ENCODE data around the gene HDAC10.
A peak's percentile ranks its signal among the peaks of the same experiment; 100 is the strongest.

HDAC10 gene

GRCh38 chr22:50270666-50271394, 19.8 kb upstream of the HDAC10 start:
- Histone ChIP-seq H3K27ac (ENCODE audit: low read length) (peak overlapping the region; percentile 56), H3K79me2 (ENCODE audit: low read length) (no peaks in the 10 kb centered on the region), H3K4me1 (ENCODE audit: low read length) (peaks cover 13% of the 10 kb centered on the region), H3K36me3 (replicated peaks; ENCODE audit: low read depth, low read length) (peaks cover 7% of the 10 kb centered on the region), H3K9me3 (ENCODE audit: insufficient read depth, low read length) (no peaks in the 10 kb centered on the region), H3K4me3 (ENCODE audit: low read length) (peak overlapping the region; percentile 99), H3K27me3 (ENCODE audit: low read depth, low read length) (no peaks in the 10 kb centered on the region), H2AFZ (ENCODE audit: low read depth, low read length) (peak overlapping the region; percentile 70; the same call in 1 of the 2 replicates), H4K20me1 (ENCODE audit: insufficient read depth, low read length) (peaks cover 3% of the 10 kb centered on the region; the same call in 1 of the 2 replicates), H3K9ac (ENCODE audit: low read length) (peak overlapping the region; percentile 86), H3K4me2 (ENCODE audit: low read length) (peak overlapping the region; percentile 98)
- TF ChIP-seq EZH2phosphoT487 (IDR thresholded peaks at IDR 0.05; ENCODE audit: low read depth), result no peak
- TF ChIP-seq, protein P1, sequence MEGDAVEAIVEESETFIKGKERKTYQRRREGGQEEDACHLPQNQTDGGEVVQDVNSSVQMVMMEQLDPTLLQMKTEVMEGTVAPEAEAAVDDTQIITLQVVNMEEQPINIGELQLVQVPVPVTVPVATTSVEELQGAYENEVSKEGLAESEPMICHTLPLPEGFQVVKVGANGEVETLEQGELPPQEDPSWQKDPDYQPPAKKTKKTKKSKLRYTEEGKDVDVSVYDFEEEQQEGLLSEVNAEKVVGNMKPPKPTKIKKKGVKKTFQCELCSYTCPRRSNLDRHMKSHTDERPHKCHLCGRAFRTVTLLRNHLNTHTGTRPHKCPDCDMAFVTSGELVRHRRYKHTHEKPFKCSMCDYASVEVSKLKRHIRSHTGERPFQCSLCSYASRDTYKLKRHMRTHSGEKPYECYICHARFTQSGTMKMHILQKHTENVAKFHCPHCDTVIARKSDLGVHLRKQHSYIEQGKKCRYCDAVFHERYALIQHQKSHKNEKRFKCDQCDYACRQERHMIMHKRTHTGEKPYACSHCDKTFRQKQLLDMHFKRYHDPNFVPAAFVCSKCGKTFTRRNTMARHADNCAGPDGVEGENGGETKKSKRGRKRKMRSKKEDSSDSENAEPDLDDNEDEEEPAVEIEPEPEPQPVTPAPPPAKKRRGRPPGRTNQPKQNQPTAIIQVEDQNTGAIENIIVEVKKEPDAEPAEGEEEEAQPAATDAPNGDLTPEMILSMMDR (IDR thresholded peaks at IDR 0.05; ENCODE audit: low read depth, low read length), result no peak

GRCh38 chr22:50269970-50270665, 19.1 kb upstream of the HDAC10 start, which contains the start of gene MAPK11:
Gene MAPK11 (minus strand): TSS chr22:50270380. CDS start chr22:50270292, 88 bp downstream.
- Histone ChIP-seq H3K4me1 (ENCODE audit: low read length) (peaks cover 13% of the 10 kb centered on the region), H3K27me3 (ENCODE audit: low read depth, low read length) (no peaks in the 10 kb centered on the region), H3K9ac (ENCODE audit: low read length) (peak within 1 kb of the TSS; percentile 86), H2AFZ (ENCODE audit: low read depth, low read length) (peak within 1 kb of the TSS; percentile 70; the same call in 1 of the 2 replicates), H3K36me3 (replicated peaks; ENCODE audit: low read depth, low read length) (peaks cover 2% of the 10 kb centered on the region), H3K4me2 (ENCODE audit: low read length) (peak within 1 kb of the TSS; percentile 98), H3K4me3 (ENCODE audit: low read length) (peak within 1 kb of the TSS; percentile 99), H3K27ac (ENCODE audit: low read length) (peak within 1 kb of the TSS; percentile 56), H4K20me1 (ENCODE audit: insufficient read depth, low read length) (no peaks in the 10 kb centered on the region), H3K79me2 (ENCODE audit: low read length) (no peaks in the 10 kb centered on the region), H3K9me3 (ENCODE audit: insufficient read depth, low read length) (no peaks in the 10 kb centered on the region)
- TF ChIP-seq EZH2phosphoT487 (IDR thresholded peaks at IDR 0.05; ENCODE audit: low read depth), result no peak
- TF ChIP-seq, protein P1 (IDR thresholded peaks at IDR 0.05; ENCODE audit: low read depth, low read length), result no peak

- Histone ChIP-seq H3K4me3 (ENCODE audit: low read length) (peak overlapping the region; percentile 99), H3K79me2 (ENCODE audit: low read length) (no peaks in the 10 kb centered on the region), H3K4me2 (ENCODE audit: low read length) (peak overlapping the region; percentile 90), H3K27me3 (ENCODE audit: low read depth, low read length) (no peaks in the 10 kb centered on the region), H4K20me1 (ENCODE audit: insufficient read depth, low read length) (no peaks in the 10 kb centered on the region), H3K4me1 (ENCODE audit: low read length) (peaks cover 15% of the 10 kb centered on the region), H3K27ac (ENCODE audit: low read length) (peak overlapping the region; percentile 42), H3K36me3 (replicated peaks; ENCODE audit: low read depth, low read length) (no peaks in the 10 kb centered on the region), H2AFZ (ENCODE audit: low read depth, low read length) (no peak overlapping the region), H3K9me3 (ENCODE audit: insufficient read depth, low read length) (no peaks in the 10 kb centered on the region), H3K9ac (ENCODE audit: low read length) (peak overlapping the region; percentile 82)
- TF ChIP-seq, protein P1 (IDR thresholded peaks at IDR 0.05; ENCODE audit: low read depth, low read length), result no peak
- no peak for TF ChIP-seq EZH2phosphoT487 (IDR thresholded peaks at IDR 0.05; ENCODE audit: low read depth)
Measured at GRCh38 chr22:50269573-50269969, 18.5 kb upstream of the HDAC10 start.

GRCh38 chr22:50268655-50269113, 17.6 kb upstream of the HDAC10 start:
- Histone ChIP-seq H3K36me3 (replicated peaks; ENCODE audit: low read depth, low read length) (no peaks in the 10 kb centered on the region), H3K79me2 (ENCODE audit: low read length) (no peaks in the 10 kb centered on the region), H3K9ac (ENCODE audit: low read length) (no peak overlapping the region), H2AFZ (ENCODE audit: low read depth, low read length) (no peak overlapping the region), H3K4me1 (ENCODE audit: low read length) (peaks cover 19% of the 10 kb centered on the region), H3K9me3 (ENCODE audit: insufficient read depth, low read length) (no peaks in the 10 kb centered on the region), H4K20me1 (ENCODE audit: insufficient read depth, low read length) (no peaks in the 10 kb centered on the region), H3K4me3 (ENCODE audit: low read length) (no peak overlapping the region), H3K27me3 (ENCODE audit: low read depth, low read length) (no peaks in the 10 kb centered on the region), H3K4me2 (ENCODE audit: low read length) (peak overlapping the region; percentile 90; the same call in 1 of the 2 replicates), H3K27ac (ENCODE audit: low read length) (no peak overlapping the region)
- TF ChIP-seq, protein P1 (IDR thresholded peaks at IDR 0.05; ENCODE audit: low read depth, low read length), result no peak
- TF ChIP-seq EZH2phosphoT487 (IDR thresholded peaks at IDR 0.05; ENCODE audit: low read depth), result no peak

Measured in OCI-LY3 (cell line).